Endometrium (tissue), 2 donors: ENCODE results near the gene SERPINA1.

ENCODE experiments used
- FAIRE-seq: peaks from 2 replicates; lab custom pipeline; 2012; peaks lifted over from hg19 to GRCh38; lab: Jason Lieb, UNC
- donor health status: control.
- donor health status: control.

SERPINA1 gene

GRCh38 chr14:94397289-94398181 lies 9.1 kb upstream of the SERPINA1 start:
- FAIRE-seq = no peak

GRCh38 chr14:94396628-94397225 lies 8.3 kb upstream of the SERPINA1 start:
- FAIRE-seq = no peak

- no peak for FAIRE-seq
These were observed 7.6 kb upstream of the SERPINA1 start for GRCh38 chr14:94395888-94396574.

GRCh38 chr14:94395282-94395887 lies 7.0 kb upstream of the SERPINA1 start:
- no peak for FAIRE-seq

- no peak for FAIRE-seq
These were observed 6.3 kb upstream of the SERPINA1 start for GRCh38 chr14:94394581-94395207.

GRCh38 chr14:94394025-94394493 lies 5.7 kb upstream of the SERPINA1 start:
- FAIRE-seq = no peak

GRCh38 chr14:94393474-94393873 lies 5.1 kb upstream of the SERPINA1 start:
- FAIRE-seq = no peak

GRCh38 chr14:94392510-94392935 lies 4.1 kb upstream of the SERPINA1 start:
- no peak for FAIRE-seq

GRCh38 chr14:94391281-94391975 lies 3.0 kb upstream of the SERPINA1 start:
- FAIRE-seq = no peak

- FAIRE-seq = no peak
These were observed 2.1 kb upstream of the SERPINA1 start for GRCh38 chr14:94390372-94391086.

GRCh38 chr14:94389731-94390371 lies 1.4 kb upstream of the SERPINA1 start:
- FAIRE-seq = no peak

- no peak for FAIRE-seq
These were observed 685 bp upstream of the SERPINA1 start for GRCh38 chr14:94389104-94389469.

- no peak for FAIRE-seq
These were observed 397 bp downstream of the SERPINA1 start for GRCh38 chr14:94388027-94388383.

- FAIRE-seq = no peak
These were observed 1.1 kb downstream of the SERPINA1 start for GRCh38 chr14:94387051-94388026.

GRCh38 chr14:94386085-94387031 lies 2.0 kb downstream of the SERPINA1 start:
- no peak for FAIRE-seq

- FAIRE-seq = no peak
These were observed 2.8 kb downstream of the SERPINA1 start for GRCh38 chr14:94385553-94386057.

- no peak for FAIRE-seq
These were observed 4.1 kb downstream of the SERPINA1 start for GRCh38 chr14:94384342-94384741.

- no peak for FAIRE-seq
These were observed 4.6 kb downstream of the SERPINA1 start for GRCh38 chr14:94383777-94384176.
